ENCODE results near the gene STXBP4.
"Not testable (repeated sequence)": the region's sequence is repeated elsewhere in the genome, so short reads cannot be mapped to it uniquely, and the experiment has no call there.

The STXBP4 gene

GRCh38 chr17:55059724-55060123, 91.2 kb downstream of the STXBP4 start:
- no peak for DNase-seq

- DNase-seq, result no peak
These were observed 94.4 kb downstream of the STXBP4 start for GRCh38 chr17:55062921-55063320.

- no peak for DNase-seq
These were observed 95.6 kb downstream of the STXBP4 start for GRCh38 chr17:55063885-55064874.

GRCh38 chr17:55067697-55068439, 99.3 kb downstream of the STXBP4 start:
- no peak for DNase-seq

GRCh38 chr17:55068862-55069811, 100.6 kb downstream of the STXBP4 start:
- no peak for DNase-seq

GRCh38 chr17:55069983-55070529, 101.5 kb downstream of the STXBP4 start:
- DNase-seq, result no peak

GRCh38 chr17:55072898-55073297, 104.3 kb downstream of the STXBP4 start:
- no peak for DNase-seq

- DNase-seq, result not testable (repeated sequence)
These were observed 104.9 kb downstream of the STXBP4 start for GRCh38 chr17:55073467-55073866.

GRCh38 chr17:55081559-55081958, 113.0 kb downstream of the STXBP4 start:
- DNase-seq, result no peak

- no peak for DNase-seq
These were observed 118.1 kb downstream of the STXBP4 start for GRCh38 chr17:55086635-55087058.

GRCh38 chr17:55089256-55089655, 120.7 kb downstream of the STXBP4 start:
- DNase-seq, result no peak

- no peak for DNase-seq
These were observed 121.5 kb downstream of the STXBP4 start for GRCh38 chr17:55090079-55090492.

GRCh38 chr17:55093353-55093752, 124.8 kb downstream of the STXBP4 start:
- no peak for DNase-seq

GRCh38 chr17:55098765-55099164, 130.2 kb downstream of the STXBP4 start:
- no peak for DNase-seq

- no peak for DNase-seq
These were observed 142.0 kb downstream of the STXBP4 start for GRCh38 chr17:55110521-55110920.

GRCh38 chr17:55114283-55114682, 145.7 kb downstream of the STXBP4 start:
- DNase-seq, result no peak

- DNase-seq, result no peak
These were observed 147.9 kb downstream of the STXBP4 start for GRCh38 chr17:55116440-55116914.

- DNase-seq, result no peak
These were observed 148.6 kb downstream of the STXBP4 start for GRCh38 chr17:55117164-55117563.

GRCh38 chr17:55120651-55121050, 152.1 kb downstream of the STXBP4 start:
- no peak for DNase-seq

- no peak for DNase-seq
These were observed 152.7 kb downstream of the STXBP4 start for GRCh38 chr17:55121268-55121667.

GRCh38 chr17:55122114-55122513, 153.5 kb downstream of the STXBP4 start:
- no peak for DNase-seq

- no peak for DNase-seq
These were observed 156.3 kb downstream of the STXBP4 start for GRCh38 chr17:55124730-55125360.
